GM21825 (cell line): ENCODE measurements around the gene RNF146.
"Not testable (repeated sequence)": the region's sequence is repeated elsewhere in the genome, so short reads cannot be mapped to it uniquely, and the experiment has no call there.

ENCODE experiments used
- ATAC-seq: cut with Tn5 transposase; IDR thresholded peaks from one replicate; pipeline ENCODE4 v1.9.1; 2021; ENCODE audit warnings: mild to moderate bottlenecking, moderate library complexity; ENCODE audit not compliant: unreplicated experiment

RNF146 gene

GRCh38 chr6:127266178-127266891 lies at the start of gene RNF146:
TSS of gene RNF146 (plus strand) at chr6:127266864. CDS start at chr6:127280339, 13,475 bp downstream.
- ATAC-seq, result peak; percentile 84

GRCh38 chr6:127219869-127220268 lies 46.8 kb upstream of the RNF146 start:
- no peak for ATAC-seq

- no peak for ATAC-seq
Measured at GRCh38 chr6:127221201-127221600, 45.5 kb upstream of the RNF146 start.

GRCh38 chr6:127222418-127222817 lies 44.2 kb upstream of the RNF146 start:
- ATAC-seq, result no peak

GRCh38 chr6:127225497-127225896 lies 41.2 kb upstream of the RNF146 start:
- ATAC-seq, result no peak

- not testable (repeated sequence) for ATAC-seq
Measured at GRCh38 chr6:127233819-127234218, 32.8 kb upstream of the RNF146 start.

GRCh38 chr6:127243501-127243900 lies 23.2 kb upstream of the RNF146 start:
- ATAC-seq, result no peak

- ATAC-seq, result no peak
Measured at GRCh38 chr6:127247114-127248096, 19.3 kb upstream of the RNF146 start.

GRCh38 chr6:127249621-127250020 lies 17.0 kb upstream of the RNF146 start:
- no peak for ATAC-seq

- no peak for ATAC-seq
Measured at GRCh38 chr6:127255286-127255685, 11.4 kb upstream of the RNF146 start.

- no peak for ATAC-seq
Measured at GRCh38 chr6:127262896-127263295, 3.8 kb upstream of the RNF146 start.

GRCh38 chr6:127263481-127263880 lies 3.2 kb upstream of the RNF146 start:
- ATAC-seq, result no peak

GRCh38 chr6:127266892-127267645 lies 405 bp downstream of the RNF146 start:
- ATAC-seq, result peak; percentile 71

GRCh38 chr6:127267646-127268625 lies 1.3 kb downstream of the RNF146 start:
- peak; percentile 10 for ATAC-seq

- ATAC-seq, result no peak
Measured at GRCh38 chr6:127272576-127272975, 5.9 kb downstream of the RNF146 start.

GRCh38 chr6:127273499-127273898 lies 6.8 kb downstream of the RNF146 start:
- no peak for ATAC-seq

- ATAC-seq, result no peak
Measured at GRCh38 chr6:127276331-127276730, 9.7 kb downstream of the RNF146 start.

- no peak for ATAC-seq
Measured at GRCh38 chr6:127277878-127278843, 11.5 kb downstream of the RNF146 start.

GRCh38 chr6:127279815-127280214 lies 13.2 kb downstream of the RNF146 start:
- ATAC-seq, result no peak
